Smooth muscle cell (in vitro differentiated cells): ENCODE results near the gene UBE3D. TPM values are rescaled to one million over a fixed set of nuclear protein-coding genes. Genes with fewer than 3 reads are reported as not detected.

Experiments used
- DNase-seq: peaks from one replicate; lab custom pipeline; 2025; ENCODE audit not compliant: unreplicated experiment; lab: John Stamatoyannopoulos, UW
- H2AFZ ChIP-seq: fragments of 200-600 bp; sonication (generic); 2 replicates; pipeline ENCODE4 v1.6.0; 2016; ENCODE audit warnings: antibody characterized with exemption, low read depth, mild to moderate bottlenecking
- H3F3A ChIP-seq: fragments of 200-600 bp; sonication (generic); 2 replicates; pipeline ENCODE4 v1.6.0; 2017; ENCODE audit warnings: antibody characterized with exemption, low read depth
- H3K27ac ChIP-seq: fragments of 200-600 bp; sonication (generic); 2 replicates; pipeline ENCODE4 v1.5.1; 2016; ENCODE audit warnings: low read depth, mild to moderate bottlenecking
- H3K27me3 ChIP-seq: fragments of 200-600 bp; sonication (generic); 2 replicates; pipeline ENCODE4 v1.6.1; 2016; ENCODE audit warnings: low read depth, mild to moderate bottlenecking
- H3K36me3 ChIP-seq: fragments of 200-600 bp; sonication (generic); 2 replicates; pipeline ENCODE4 v1.5.1; 2016; ENCODE audit warnings: low read depth
- H3K4me1 ChIP-seq: fragments of 200-600 bp; sonication (generic); 2 replicates; pipeline ENCODE4 v1.5.1; 2016; ENCODE audit warnings: low read depth
- H3K4me2 ChIP-seq: fragments of 200-600 bp; sonication (generic); 2 replicates; pipeline ENCODE4 v1.6.0; 2016; ENCODE audit warnings: mild to moderate bottlenecking
- H3K4me3 ChIP-seq: fragments of 200-600 bp; sonication (generic); 2 replicates; pipeline ENCODE4 v1.5.1; 2016; ENCODE audit warnings: mild to moderate bottlenecking
- H3K79me2 ChIP-seq: fragments of 200-600 bp; sonication (generic); 2 replicates; pipeline ENCODE4 v1.6.0; 2016; ENCODE audit warnings: low read depth, mild to moderate bottlenecking
- H3K9ac ChIP-seq: fragments of 200-600 bp; sonication (generic); 2 replicates; pipeline ENCODE4 v1.6.0; 2016; ENCODE audit warnings: low read depth
- H3K9me3 ChIP-seq: fragments of 200-600 bp; sonication (generic); replicated peaks from 2 replicates; pipeline ENCODE4 v1.5.1; 2016; ENCODE audit warnings: low read depth
- H4K20me1 ChIP-seq: fragments of 200-600 bp; sonication (generic); 2 replicates; pipeline ENCODE4 v1.6.0; 2016; ENCODE audit warnings: low read depth
- WGBS: methylation state at CpG from one replicate; pipeline ENCODE4 v1.1.7; 2016; ENCODE audit warnings: low lambda C conversion rate; 5-methylcytosine and 5-hydroxymethylcytosine counted together
- polyA plus RNA-seq: library from polyadenylated mRNA; unstranded; fragments of >200 nt; fragmentation: Nextera tagmentation; extraction: Ambion mirVana; gene quantifications from 2 replicates; pipeline ENCODE4 v1.2.1, GENCODE V29; 2016
- small RNA-seq: library from RNA; depleted of rRNA; stranded (forward); fragments of <200 nt; gene quantifications from one replicate; pipeline ENCODE3, GENCODE V24; 2014
- total RNA-seq: library from RNA; depleted of rRNA; stranded (reverse); fragments of >200 nt; gene quantifications from 2 replicates; pipeline ENCODE4 v1.2.3, GENCODE V29; 2014
- TF ChIP-seq, protein P1 (sequence below): fragments of 200-600 bp; sonication (generic); IDR thresholded peaks from 2 replicates; pipeline ENCODE4 v1.5.1; 2017; ENCODE audit warnings: borderline replicate concordance, mild to moderate bottlenecking, antibody characterized with exemption; ENCODE audit not compliant: insufficient read depth, poor library complexity, severe bottlenecking

UBE3D gene
- total and polyA plus RNA-seq, 2 experiments from 2014 or later: 2.1 to 6.1 TPM

GRCh38 chr6:82843291-82843885, 222.3 kb downstream of the UBE3D start:
- H3K36me3 ChIP-seq: no peaks in the 10 kb centered on the region
- no peak overlapping the region for H2AFZ ChIP-seq
- no peaks in the 10 kb centered on the region for H4K20me1 ChIP-seq
- H3K9ac ChIP-seq: no peak overlapping the region
- H3K4me3 ChIP-seq: no peak overlapping the region
- peak overlapping the region; percentile 0 for H3K4me2 ChIP-seq
- no peak for DNase-seq
- H3K4me1 ChIP-seq: no peaks in the 10 kb centered on the region
- H3K27ac ChIP-seq: no peak overlapping the region
- H3K27me3 ChIP-seq: no peaks in the 10 kb centered on the region
- H3K9me3 ChIP-seq: no peaks in the 10 kb centered on the region
- no peaks in the 10 kb centered on the region for H3F3A ChIP-seq
- no peaks in the 10 kb centered on the region for H3K79me2 ChIP-seq
- TF ChIP-seq, protein P1, sequence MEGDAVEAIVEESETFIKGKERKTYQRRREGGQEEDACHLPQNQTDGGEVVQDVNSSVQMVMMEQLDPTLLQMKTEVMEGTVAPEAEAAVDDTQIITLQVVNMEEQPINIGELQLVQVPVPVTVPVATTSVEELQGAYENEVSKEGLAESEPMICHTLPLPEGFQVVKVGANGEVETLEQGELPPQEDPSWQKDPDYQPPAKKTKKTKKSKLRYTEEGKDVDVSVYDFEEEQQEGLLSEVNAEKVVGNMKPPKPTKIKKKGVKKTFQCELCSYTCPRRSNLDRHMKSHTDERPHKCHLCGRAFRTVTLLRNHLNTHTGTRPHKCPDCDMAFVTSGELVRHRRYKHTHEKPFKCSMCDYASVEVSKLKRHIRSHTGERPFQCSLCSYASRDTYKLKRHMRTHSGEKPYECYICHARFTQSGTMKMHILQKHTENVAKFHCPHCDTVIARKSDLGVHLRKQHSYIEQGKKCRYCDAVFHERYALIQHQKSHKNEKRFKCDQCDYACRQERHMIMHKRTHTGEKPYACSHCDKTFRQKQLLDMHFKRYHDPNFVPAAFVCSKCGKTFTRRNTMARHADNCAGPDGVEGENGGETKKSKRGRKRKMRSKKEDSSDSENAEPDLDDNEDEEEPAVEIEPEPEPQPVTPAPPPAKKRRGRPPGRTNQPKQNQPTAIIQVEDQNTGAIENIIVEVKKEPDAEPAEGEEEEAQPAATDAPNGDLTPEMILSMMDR: no peak

DNA sequence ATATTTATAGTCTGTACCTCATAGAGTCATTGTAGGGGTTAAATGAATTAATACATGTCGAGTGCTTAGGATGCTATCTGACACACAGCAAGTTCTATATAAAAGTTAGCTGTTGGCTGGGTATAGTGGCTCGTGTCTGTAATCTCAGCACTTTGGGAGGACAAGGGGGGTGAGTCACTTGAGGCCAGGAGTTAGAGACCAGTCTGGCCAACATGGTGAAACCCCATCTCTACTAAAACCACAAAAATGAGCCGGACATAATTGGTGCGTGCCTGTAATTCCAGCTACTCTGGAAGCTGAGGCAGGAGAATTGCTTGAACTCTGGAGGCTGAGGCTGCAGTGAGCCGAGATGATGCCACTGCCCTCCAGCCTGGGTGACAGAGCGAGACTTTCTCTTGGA, 222.9 kb downstream of the UBE3D start:
- no peak overlapping the region for H3K27ac ChIP-seq
- H3K4me3 ChIP-seq: no peak overlapping the region
- WGBS: 26% methylated on average over 6 of the region's 6 CpGs
- H3K4me1 ChIP-seq: no peaks in the 10 kb centered on the region
- DNase-seq: no peak
- no peak overlapping the region for H2AFZ ChIP-seq
- H3F3A ChIP-seq: no peaks in the 10 kb centered on the region
- TF ChIP-seq, protein P1: no peak
- H3K4me2 ChIP-seq: peak overlapping the region; percentile 55
- no peaks in the 10 kb centered on the region for H3K27me3 ChIP-seq
- no peak overlapping the region for H3K9ac ChIP-seq
- no peaks in the 10 kb centered on the region for H3K36me3 ChIP-seq
- H3K9me3 ChIP-seq: no peaks in the 10 kb centered on the region
- no peaks in the 10 kb centered on the region for H4K20me1 ChIP-seq
- H3K79me2 ChIP-seq: no peaks in the 10 kb centered on the region

Small RNA genes lying within 50 kb of the gene (small RNA-seq; reads per million reads assigned to genes)
- not detected for gene LAP3P1

Other genes with a start within 250 kb of the UBE3D start
- gene DOP1A, start 1.8 kb upstream of the UBE3D start, total RNA-seq: 11.0 and 14.3 TPM in 2 replicates
- 0.93 and 1.4 TPM in 2 replicates for gene DOP1A, start 1.8 kb upstream of the UBE3D start, polyA plus RNA-seq
- gene PGM3, start 127.4 kb upstream of the UBE3D start, total RNA-seq: 173 and 206 TPM in 2 replicates
- 139 and 163 TPM in 2 replicates for gene PGM3, start 127.4 kb upstream of the UBE3D start, polyA plus RNA-seq
- 4.2 and 6.9 TPM in 2 replicates for gene RWDD2A, start 127.5 kb upstream of the UBE3D start, total RNA-seq
- gene RWDD2A, start 127.5 kb upstream of the UBE3D start, polyA plus RNA-seq: 3.6 and 4.6 TPM in 2 replicates